PFSK-1 (cell line): ENCODE data around the gene SEMA4D.

ENCODE experiments used
- FOXP2 ChIP-seq: optimal IDR thresholded peaks from 2 replicates; pipeline ENCODE3; 2011; ENCODE audit warnings: borderline replicate concordance, control low read depth, inconsistent platforms; ENCODE audit not compliant: insufficient read depth; ENCODE audit errors: extremely low read length, extremely low read depth
- POLR2AphosphoS5 ChIP-seq: IDR thresholded peaks from 2 replicates; pipeline ENCODE4 v1.6.1; 2012; ENCODE audit warnings: low read depth, mild to moderate bottlenecking, control low read depth, low read length, moderate library complexity
- SIN3A ChIP-seq: IDR thresholded peaks from 2 replicates; pipeline ENCODE4 v1.6.1; 2012; ENCODE audit warnings: mild to moderate bottlenecking, low read length, moderate library complexity, borderline replicate concordance; ENCODE audit not compliant: insufficient read depth
- TAF1 ChIP-seq: IDR thresholded peaks from 2 replicates; pipeline ENCODE4 v1.6.1; 2012; ENCODE audit warnings: low read length, control low read depth, borderline replicate concordance; ENCODE audit not compliant: insufficient read depth
- TF ChIP-seq, protein P1 (sequence below), 2 experiments: IDR thresholded peaks; 2 replicates each; pipeline versions ENCODE4 v1.6.1 to v1.8.0; 2011 to 2012; ENCODE audit warnings: low read depth in 2 of 2, low read length in 2 of 2, control low read depth in 1 of 2, inconsistent platforms in 1 of 2, mild to moderate bottlenecking in 1 of 2, moderate library complexity in 1 of 2; ENCODE audit not compliant: insufficient read depth in 1 of 2

The SEMA4D gene

GRCh38 chr9:89433826-89434225 lies 64.1 kb downstream of the SEMA4D start:
- TF ChIP-seq TAF1 (no peak), POLR2AphosphoS5 (no peak), SIN3A (no peak), FOXP2 (no peak)
- TF ChIP-seq, protein P1, sequence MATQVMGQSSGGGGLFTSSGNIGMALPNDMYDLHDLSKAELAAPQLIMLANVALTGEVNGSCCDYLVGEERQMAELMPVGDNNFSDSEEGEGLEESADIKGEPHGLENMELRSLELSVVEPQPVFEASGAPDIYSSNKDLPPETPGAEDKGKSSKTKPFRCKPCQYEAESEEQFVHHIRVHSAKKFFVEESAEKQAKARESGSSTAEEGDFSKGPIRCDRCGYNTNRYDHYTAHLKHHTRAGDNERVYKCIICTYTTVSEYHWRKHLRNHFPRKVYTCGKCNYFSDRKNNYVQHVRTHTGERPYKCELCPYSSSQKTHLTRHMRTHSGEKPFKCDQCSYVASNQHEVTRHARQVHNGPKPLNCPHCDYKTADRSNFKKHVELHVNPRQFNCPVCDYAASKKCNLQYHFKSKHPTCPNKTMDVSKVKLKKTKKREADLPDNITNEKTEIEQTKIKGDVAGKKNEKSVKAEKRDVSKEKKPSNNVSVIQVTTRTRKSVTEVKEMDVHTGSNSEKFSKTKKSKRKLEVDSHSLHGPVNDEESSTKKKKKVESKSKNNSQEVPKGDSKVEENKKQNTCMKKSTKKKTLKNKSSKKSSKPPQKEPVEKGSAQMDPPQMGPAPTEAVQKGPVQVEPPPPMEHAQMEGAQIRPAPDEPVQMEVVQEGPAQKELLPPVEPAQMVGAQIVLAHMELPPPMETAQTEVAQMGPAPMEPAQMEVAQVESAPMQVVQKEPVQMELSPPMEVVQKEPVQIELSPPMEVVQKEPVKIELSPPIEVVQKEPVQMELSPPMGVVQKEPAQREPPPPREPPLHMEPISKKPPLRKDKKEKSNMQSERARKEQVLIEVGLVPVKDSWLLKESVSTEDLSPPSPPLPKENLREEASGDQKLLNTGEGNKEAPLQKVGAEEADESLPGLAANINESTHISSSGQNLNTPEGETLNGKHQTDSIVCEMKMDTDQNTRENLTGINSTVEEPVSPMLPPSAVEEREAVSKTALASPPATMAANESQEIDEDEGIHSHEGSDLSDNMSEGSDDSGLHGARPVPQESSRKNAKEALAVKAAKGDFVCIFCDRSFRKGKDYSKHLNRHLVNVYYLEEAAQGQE (IDR thresholded peaks at IDR 0.05; ENCODE audit: insufficient read depth in 1 of 2, low read depth in 2 of 2, low read length in 2 of 2) = no peak

DNA sequence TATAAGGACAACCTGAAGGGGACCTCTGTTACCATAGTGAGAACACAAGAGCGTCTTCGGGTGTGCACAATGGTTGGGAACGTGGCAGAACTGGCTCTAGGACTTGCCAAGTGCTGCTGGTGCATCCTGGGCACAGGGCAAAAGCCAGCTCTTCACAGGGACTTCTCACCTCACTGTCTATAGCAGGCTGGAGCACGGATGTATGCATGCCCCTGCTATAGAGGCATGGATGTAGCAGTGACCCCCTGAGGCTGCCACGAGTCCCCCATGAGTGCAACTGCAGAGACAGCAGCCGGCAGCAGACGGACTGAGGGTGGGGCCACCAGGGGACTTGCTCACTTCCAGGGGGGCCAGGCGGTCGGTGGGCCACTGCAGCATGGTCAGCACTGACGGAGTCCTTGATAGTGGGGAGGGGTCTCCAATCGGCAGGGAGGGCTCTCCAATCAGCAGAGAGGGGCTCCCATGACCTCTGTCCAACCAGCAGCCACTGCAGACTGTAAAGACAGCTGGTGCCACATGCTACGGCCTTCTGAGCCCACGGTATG lies 64.9 kb downstream of the SEMA4D start:
- TF ChIP-seq POLR2AphosphoS5 = no peak
- TF ChIP-seq, protein P1 (IDR thresholded peaks at IDR 0.05; ENCODE audit: insufficient read depth in 1 of 2, low read depth in 2 of 2, low read length in 2 of 2) = no peak
- no peak for TF ChIP-seq TAF1
- TF ChIP-seq FOXP2 = no peak
- no peak for TF ChIP-seq SIN3A

DNA sequence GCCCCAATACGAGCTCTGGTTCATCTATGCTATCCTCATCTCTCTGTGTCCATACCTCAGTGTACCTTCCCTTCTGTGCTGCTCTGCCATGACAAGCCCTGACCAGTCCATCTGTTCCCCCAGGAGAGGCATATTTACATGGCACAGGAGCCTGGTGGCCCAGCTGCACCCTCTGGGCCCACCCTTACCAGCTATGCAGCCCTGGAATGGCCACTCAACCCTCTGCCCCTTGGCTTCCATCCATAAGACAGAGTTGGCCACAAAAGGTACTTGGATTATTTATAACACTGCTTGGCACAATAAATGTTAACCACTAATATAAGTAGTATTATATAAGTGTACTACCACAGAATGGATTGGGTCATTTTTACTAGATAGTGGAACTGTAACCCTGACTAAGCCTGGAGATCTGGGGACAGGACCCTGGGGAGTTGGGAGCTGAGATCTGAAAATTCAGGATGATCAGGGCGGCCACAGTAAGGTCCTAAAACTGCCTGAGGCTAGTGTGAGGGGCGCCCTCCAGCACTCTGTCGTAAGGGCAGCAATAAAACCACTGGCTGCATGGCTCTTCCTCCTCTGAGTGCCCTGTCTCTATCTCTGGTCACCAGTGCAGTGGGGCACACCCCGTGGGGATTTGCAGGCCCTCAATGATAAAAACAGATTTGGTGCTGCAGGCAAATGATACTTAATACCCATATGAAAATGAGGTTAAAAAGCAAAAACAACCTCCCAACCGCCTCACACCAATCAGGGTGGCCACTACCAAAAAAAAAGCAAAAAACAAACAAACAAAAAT lies 65.8 kb downstream of the SEMA4D start:
- TF ChIP-seq, protein P1 (IDR thresholded peaks at IDR 0.05; ENCODE audit: insufficient read depth in 1 of 2, low read depth in 2 of 2, low read length in 2 of 2) = no peak
- TF ChIP-seq TAF1 (no peak), POLR2AphosphoS5 (no peak), SIN3A (no peak), FOXP2 (no peak)

GRCh38 chr9:89430995-89431394 lies 66.9 kb downstream of the SEMA4D start:
- TF ChIP-seq SIN3A = no peak
- TF ChIP-seq POLR2AphosphoS5 = no peak
- TF ChIP-seq, protein P1 (IDR thresholded peaks at IDR 0.05; ENCODE audit: insufficient read depth in 1 of 2, low read depth in 2 of 2, low read length in 2 of 2) = no peak
- TF ChIP-seq FOXP2 = no peak
- no peak for TF ChIP-seq TAF1
